Liver (tissue), 3 donors: ENCODE measurements around the gene WWOX.
A peak's percentile ranks its signal among the peaks of the same experiment; 100 is the strongest.

ENCODE experiments used
- CTCF ChIP-seq: fragments of 150-350 bp; IDR thresholded peaks from 2 replicates; pipeline ENCODE4 v1.5.1; 2017; ENCODE audit warnings: improper control_type of control experiment, low read depth, low read length; ENCODE audit not compliant: missing input control
- HNF4A ChIP-seq, 2 donors: conservative IDR thresholded peaks; 2 replicates each; pipeline ENCODE4 v1.6.1; 2016; ENCODE audit warnings: antibody characterized with exemption in 2 of 2, mild to moderate bottlenecking in 2 of 2
- MAX ChIP-seq: IDR thresholded peaks from 2 replicates; pipeline ENCODE4 v1.6.1; 2016; ENCODE audit warnings: antibody characterized with exemption
- REST ChIP-seq: IDR thresholded peaks from 2 replicates; pipeline ENCODE4 v1.6.1; 2016; ENCODE audit warnings: antibody characterized with exemption, mild to moderate bottlenecking
- donor health status: healthy.
- donor health status: healthy.

GRCh38 chr16:79047337-79047736, 947.9 kb downstream of the WWOX start:
- TF ChIP-seq CTCF (peak; percentile 52), REST (no peak), HNF4A (conservative IDR thresholded peaks at IDR 0.05) (no peak), MAX (no peak)
